SIG-M5 treated with dmso at 0.1 percent for 504 hours (cell line): ENCODE data around the gene SLC22A23.
A peak's percentile ranks its signal among the peaks of the same experiment; 100 is the strongest.

Experiments
- DNase-seq: peaks from one replicate; lab custom pipeline; 2025; ENCODE audit not compliant: unreplicated experiment; lab: John Stamatoyannopoulos, UW

SLC22A23 gene

GRCh38 chr6:3273707-3274521, 182.9 kb downstream of the SLC22A23 start:
- DNase-seq: no peak

GRCh38 chr6:3272911-3273547, 183.8 kb downstream of the SLC22A23 start:
- no peak for DNase-seq

- DNase-seq: no peak
These were observed 185.1 kb downstream of the SLC22A23 start for GRCh38 chr6:3271756-3272155.

- no peak for DNase-seq
These were observed 186.6 kb downstream of the SLC22A23 start for GRCh38 chr6:3270258-3270657.

GRCh38 chr6:3269281-3269975, 187.4 kb downstream of the SLC22A23 start:
- DNase-seq: no peak

- no peak for DNase-seq
These were observed 188.2 kb downstream of the SLC22A23 start for GRCh38 chr6:3268680-3269079.

GRCh38 chr6:3267162-3267561, 189.7 kb downstream of the SLC22A23 start:
- DNase-seq: no peak

- DNase-seq: no peak
These were observed 190.7 kb downstream of the SLC22A23 start for GRCh38 chr6:3266170-3266569.

- no peak for DNase-seq
These were observed 191.2 kb downstream of the SLC22A23 start for GRCh38 chr6:3265671-3266070.

GRCh38 chr6:3264356-3264755, 192.5 kb downstream of the SLC22A23 start:
- DNase-seq: no peak

GRCh38 chr6:3263096-3263495, 193.8 kb downstream of the SLC22A23 start:
- DNase-seq: no peak

GRCh38 chr6:3261921-3262320, 194.9 kb downstream of the SLC22A23 start:
- DNase-seq: no peak

GRCh38 chr6:3261518-3261820, 195.4 kb downstream of the SLC22A23 start:
- DNase-seq: no peak

- DNase-seq: no peak
These were observed 195.9 kb downstream of the SLC22A23 start for GRCh38 chr6:3260772-3261517.

GRCh38 chr6:3260296-3260695, 196.6 kb downstream of the SLC22A23 start:
- no peak for DNase-seq

GRCh38 chr6:3259491-3259958, 197.3 kb downstream of the SLC22A23 start:
- DNase-seq: peak; percentile 38

- peak; percentile 71 for DNase-seq
These were observed 197.9 kb downstream of the SLC22A23 start, which contains the start of gene PSMG4 for GRCh38 chr6:3258720-3259490. TSS of gene PSMG4 (plus strand) at chr6:3258947. CDS start at chr6:3259023, 76 bp downstream.

GRCh38 chr6:3258201-3258600, 198.6 kb downstream of the SLC22A23 start:
- no peak for DNase-seq

- no peak for DNase-seq
These were observed 203.3 kb downstream of the SLC22A23 start for GRCh38 chr6:3253597-3253961.

GRCh38 chr6:3252861-3253596, 203.8 kb downstream of the SLC22A23 start:
- DNase-seq: no peak
